GM18520 (cell line): ENCODE measurements around the gene IPO13.

Source experiments
- ATAC-seq: cut with Tn5 transposase; IDR thresholded peaks from one replicate; pipeline ENCODE4 v1.9.1; 2021; ENCODE audit not compliant: unreplicated experiment

The IPO13 gene

DNA sequence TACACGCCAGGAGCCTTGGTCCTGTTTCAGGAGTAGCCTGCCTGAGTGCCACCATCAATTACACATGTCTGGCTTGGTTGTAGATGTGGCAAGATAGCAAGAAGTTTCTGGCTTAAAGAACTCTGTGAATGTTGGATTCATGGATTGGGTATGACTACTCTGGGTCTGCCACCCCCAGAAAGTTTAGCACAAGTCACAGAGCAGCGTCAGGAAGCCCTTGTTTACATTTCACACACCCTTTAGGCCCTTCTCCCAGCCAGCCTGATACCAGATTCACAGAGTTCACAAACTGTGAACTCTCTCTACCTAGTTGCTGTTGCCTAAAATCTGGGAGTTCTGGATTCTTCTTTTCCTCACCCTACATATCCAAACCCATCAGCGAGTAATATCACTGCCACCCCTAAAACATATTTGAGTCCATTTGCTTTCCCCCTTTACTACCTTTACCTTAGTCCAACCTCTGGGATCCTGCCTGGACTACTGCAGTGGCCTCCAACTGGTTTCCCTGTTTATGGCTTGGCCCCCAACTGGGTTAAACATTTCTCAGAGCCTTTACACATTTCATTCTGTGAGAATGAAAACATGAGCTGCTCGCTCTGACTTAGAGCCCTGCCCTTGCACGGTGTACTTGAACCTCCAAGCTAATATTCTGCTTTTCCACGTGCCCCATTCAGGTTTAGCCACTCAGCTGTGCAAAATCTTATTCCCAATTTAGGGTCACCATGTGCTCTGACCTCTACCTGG is 40.6 kb downstream of the IPO13 start:
- ATAC-seq: no peak

DNA sequence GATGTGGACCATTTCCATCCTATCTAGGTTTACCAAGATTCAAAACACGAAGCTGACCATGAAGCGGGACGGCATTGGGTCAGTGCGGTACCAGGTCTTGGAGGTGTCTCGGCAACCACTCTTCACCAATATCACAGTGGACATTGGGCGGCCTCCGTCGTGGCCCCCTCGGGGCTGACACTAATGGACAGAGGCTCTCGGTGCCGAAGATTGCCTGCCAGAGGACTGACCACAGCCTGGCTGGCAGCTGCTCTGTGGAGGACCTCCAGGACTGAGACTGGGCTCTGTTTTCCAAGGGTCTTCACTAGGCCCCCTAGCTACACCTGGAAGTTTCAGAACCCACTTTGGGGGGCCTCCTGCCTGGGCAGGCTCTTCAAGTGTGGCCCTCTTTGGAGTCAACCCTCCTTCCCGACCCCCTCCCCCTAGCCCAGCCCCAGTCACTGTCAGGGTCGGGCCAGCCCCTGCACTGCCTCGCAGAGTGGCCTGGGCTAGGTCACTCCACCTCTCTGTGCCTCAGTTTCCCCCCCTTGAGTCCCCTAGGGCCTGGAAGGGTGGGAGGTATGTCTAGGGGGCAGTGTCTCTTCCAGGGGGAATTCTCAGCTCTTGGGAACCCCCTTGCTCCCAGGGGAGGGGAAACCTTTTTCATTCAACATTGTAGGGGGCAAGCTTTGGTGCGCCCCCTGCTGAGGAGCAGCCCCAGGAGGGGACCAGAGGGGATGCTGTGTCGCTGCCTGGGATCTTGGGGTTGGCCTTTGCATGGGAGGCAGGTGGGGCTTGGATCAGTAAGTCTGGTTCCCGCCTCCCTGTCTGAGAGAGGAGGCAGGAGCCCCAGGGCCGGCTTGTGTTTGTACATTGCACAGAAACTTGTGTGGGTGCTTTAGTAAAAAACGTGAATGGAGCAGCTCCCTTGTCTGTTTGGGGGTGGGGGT is 43.8 kb downstream of the IPO13 start:
- no peak for ATAC-seq

- no peak for ATAC-seq
These were observed 44.4 kb downstream of the IPO13 start for GRCh38 chr1:43991200-43991475.

DNA sequence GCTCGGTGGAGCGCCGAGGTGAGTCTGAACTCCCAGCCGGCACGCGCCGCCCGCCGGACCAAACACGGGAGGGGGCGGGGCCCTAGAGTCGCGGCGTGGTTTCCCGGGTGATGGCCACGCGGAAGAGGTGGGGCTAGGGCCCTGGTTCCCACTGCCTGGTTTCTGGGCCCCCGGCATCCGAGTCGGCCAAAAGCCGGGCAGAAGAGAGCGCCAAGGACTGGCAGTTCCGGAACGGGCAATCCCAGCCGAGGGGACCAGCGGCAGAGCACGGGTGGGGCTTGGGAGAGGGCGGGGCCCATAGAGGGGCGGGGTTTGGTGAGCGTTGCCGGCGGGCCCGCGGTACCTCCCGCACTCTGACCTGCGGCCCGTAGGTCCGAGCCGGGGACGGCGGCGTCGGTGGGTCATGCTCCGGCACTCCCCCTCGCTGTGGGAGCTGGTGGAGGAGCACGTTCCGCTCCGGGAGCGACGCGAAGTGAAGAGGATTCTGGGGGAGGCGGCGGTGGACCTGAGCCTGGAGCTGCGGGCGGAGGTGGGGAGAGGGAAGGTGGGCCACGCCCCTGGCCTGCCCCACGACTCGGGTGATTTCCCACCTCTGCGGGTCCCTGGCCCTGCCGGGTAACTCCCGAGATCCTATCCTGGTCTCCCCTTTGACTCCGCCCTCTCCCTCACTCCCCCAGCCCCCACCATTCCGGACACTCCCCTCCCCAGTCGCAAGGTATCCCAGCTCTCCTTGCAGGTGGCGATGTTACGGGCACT is 44.9 kb downstream of the IPO13 start, which contains the start of gene CCDC24:
CCDC24 (plus strand) TSS at position 124 of the 756 bp plus-strand sequence; CDS start at position 404, 280 bp downstream.
- ATAC-seq: peak; percentile 55

DNA sequence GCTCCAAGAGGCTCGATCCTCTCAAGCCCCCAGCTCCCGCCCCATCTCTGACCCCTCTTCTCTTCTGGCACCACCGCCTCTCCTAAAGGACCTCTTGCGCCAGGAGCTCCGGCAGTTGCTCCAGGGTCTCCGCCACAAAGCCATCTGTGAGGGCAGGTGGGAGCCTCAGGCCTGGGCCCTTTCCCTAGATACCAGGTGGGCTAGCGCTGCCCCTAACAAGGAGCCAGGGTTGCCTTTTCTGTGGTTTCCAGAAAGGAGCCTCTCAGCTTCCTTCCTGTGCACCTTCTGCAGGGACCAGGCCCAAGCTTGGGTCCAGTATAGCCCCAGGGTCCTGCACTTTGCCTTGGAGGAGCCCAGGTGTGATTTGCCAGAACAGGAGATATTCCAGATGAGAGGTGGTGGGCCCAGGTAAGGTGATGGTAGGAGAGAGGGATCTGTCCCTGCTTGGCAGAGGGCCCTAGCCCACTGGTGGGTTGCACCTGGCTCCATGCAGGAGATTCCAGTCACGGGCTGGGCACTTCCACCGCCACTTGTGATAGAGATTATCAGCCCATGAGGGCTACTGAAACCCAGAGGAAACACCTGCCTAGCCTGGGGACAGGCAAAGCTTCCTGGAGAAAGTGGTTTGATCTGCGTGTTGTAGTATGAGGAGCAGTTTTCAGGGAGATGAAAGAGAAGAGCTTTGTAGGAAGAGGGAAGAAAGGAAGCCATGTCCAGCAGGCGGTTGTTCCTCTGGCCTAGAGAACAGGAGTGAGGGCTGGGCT is 45.7 kb downstream of the IPO13 start:
- no peak for ATAC-seq

GRCh38 chr1:43993206-43993914 is 46.6 kb downstream of the IPO13 start:
- ATAC-seq: no peak

GRCh38 chr1:43994071-43994470 is 47.3 kb downstream of the IPO13 start:
- no peak for ATAC-seq

DNA sequence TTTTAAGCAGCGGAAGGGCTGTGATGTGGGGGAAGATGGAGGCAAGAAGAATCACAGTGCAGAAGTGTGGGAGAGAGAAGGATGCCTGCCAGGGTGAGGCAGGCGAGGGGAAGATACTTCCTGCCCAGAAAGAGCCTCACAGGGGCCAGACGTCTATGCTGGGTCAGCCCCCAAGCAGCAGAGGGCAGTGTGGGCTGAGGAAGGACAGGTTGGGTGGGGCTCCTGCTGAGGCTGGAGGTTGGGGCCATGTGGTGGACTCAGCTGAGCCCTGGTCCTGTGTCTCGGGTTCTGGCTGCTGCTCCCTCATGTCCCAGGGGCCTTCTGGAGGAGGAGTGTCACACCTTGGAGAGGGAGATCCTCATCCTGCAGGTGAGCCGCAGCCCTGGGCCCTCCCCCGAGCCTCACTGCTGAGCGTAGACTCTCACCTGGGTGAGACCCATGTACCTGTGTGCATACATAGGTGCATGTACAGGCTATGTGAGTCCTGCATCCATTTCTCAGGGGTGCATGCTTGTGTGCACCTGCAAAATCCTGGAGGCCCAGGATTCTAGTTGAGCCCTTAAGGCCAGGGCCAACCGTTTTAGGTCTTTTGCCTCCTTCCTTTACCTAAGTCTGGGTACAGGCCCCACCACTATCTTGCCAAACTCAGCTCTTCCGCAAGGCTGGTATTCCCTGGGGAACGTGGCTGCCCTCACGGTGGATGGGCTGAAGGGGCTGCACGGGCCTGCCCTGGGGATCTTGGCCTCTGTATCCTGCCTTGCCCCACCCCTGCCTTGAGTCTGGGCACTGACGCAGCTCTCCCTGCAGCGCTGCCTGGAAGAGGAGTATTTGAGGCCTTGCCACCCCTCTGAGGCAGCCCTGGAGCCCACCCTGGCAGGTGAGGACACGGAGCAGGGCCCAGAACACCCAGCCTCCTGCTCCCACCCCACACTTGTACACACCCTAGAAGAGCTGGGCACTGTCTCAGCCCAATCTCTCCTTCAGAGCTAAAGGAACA is 48.3 kb downstream of the IPO13 start:
- no peak for ATAC-seq

- ATAC-seq: no peak
These were observed 49.4 kb downstream of the IPO13 start for GRCh38 chr1:43995984-43996732.

DNA sequence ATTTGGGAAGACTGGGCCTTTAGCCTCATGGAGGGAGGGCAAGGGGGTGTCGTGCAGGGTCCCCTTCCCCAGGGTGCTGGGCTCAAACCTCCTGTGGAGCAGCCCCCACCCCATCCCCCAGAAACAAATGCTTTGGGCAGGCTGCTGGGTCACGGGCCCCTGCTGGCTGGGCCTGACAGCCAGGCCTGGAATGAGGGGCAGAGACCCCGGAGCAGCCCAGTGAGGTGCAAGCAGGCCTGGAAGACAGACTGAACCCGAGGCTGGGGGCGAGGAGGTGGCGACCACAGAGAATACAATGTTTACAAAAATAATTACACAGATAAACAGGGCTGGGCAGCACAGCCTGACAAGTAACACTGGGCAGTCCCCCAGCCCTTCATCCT is 50.0 kb downstream of the IPO13 start:
- ATAC-seq: no peak

DNA sequence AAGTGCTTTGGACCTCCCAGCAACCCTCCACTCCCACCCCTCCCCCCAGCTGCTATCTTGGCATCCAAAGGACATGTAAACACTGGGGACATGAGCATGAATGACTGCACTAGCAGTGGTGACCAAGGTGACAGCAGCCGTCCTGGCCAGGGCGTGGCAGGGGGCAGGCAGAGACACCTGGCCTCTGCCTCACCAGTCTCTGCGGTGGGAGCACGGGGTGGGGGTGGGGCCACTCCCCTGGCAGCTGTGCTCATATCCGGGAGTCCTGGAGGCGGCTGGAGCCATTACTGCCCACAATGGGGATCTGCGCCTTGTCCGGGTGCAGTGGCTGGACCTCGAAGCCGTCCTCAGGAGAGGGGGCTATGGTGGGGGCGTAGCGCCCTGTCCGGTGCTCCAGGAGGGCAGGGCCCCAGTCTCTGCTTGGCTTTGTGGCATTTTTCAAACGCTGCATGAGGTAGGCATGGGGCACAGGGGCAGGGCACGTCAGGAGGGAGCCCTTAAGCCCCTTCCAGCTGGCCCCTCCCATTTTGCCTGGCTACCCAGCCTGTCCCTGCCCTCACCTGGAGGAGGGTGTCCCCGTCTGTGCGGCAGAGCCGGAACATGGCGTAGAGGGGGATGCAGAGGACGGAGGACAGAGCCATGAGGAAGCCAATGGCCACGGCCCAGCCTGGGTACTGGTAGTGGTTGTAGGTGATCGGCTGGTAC is 50.7 kb downstream of the IPO13 start:
- no peak for ATAC-seq

DNA sequence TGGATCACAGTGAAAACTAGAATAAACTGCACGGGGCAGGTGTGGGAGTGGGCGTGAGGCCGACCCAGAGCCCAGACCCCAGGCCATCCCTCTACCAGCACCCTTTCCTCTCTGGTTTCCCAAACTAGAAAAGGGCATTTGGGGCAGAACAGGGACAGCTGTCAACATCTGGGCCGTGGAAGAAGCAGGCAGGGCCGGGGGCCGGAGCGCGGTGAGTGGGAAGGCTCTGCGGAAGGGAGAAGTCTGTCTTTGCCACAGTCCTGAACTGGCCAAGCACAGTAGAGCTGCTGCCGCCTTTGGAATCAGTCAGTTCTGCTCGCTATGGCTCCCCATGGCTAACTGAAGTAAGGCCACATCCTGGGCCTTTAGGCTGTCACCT is 51.2 kb downstream of the IPO13 start:
- ATAC-seq: no peak

- no peak for ATAC-seq
These were observed 52.7 kb downstream of the IPO13 start for GRCh38 chr1:43999455-43999854.

DNA sequence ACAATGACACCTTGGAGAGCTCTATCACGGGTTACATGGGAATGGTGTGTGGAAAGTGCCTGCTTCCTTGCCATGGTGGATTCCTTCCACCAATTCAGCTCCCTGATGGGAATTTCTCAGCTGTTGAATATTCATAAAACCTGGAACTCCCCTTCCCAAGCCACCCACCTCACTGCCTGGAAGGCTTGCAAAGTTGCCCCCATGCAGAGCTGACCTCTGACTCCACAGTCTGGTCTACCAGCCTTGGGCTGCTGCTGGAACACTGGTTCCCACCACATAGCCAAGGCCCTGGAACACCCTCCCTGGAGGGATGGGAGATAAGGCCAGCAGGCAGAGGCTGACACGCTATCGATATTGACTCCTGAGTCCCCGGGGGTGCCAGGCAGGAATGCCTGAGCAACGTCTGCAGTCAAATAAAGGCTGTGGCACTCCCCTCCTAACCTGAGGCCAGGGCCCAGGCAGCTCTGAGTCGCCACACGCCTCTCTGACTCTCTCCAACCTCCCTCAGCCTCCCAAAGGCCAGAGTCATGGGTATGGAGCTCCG is 53.4 kb downstream of the IPO13 start:
- no peak for ATAC-seq

DNA sequence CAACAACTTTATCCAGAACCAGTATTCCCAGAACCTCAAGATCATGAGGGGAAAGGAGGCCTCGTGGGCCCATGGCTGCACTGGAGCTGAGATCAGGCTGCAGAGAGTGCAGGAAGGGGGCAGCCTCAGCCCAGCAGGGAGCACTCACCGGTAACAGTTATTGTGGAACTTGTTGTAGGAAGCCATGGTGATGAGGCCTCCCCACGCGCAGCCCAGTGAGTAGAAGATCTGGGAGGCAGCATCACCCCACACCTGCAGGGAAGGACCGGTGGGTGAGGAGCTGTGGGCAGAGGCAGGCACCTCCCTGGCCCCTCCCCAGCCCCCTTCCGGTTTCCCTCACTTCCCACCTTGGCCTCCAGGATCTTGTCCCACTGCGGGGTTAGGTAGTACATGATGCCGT is 55.4 kb downstream of the IPO13 start:
- ATAC-seq: no peak

DNA sequence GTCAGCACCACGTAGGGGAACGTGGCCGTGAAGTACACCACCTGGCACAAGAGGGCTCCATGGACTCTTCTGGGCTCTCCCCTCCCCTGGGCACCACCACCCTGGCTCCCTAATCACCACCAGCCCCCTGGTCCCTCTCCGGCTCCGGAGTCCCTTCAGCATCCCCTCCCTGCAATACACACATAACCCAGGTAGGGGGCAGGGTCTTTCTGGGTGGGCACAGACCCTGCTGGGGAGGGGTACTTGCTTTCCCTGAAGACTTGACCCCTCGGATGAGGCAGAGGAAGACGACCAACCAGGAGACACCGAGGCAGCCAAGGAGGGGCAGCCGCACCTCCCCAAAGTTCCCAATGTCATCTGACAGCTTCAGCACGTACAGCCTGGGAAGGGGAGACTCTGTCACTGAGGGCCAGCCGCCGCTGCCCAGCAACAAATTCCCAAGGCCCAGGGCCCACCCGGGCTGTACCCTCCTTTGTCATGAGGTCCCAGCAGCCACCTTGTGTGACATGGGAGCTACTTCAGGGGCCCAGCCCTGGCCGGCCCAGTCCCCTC is 55.9 kb downstream of the IPO13 start:
- ATAC-seq: no peak

DNA sequence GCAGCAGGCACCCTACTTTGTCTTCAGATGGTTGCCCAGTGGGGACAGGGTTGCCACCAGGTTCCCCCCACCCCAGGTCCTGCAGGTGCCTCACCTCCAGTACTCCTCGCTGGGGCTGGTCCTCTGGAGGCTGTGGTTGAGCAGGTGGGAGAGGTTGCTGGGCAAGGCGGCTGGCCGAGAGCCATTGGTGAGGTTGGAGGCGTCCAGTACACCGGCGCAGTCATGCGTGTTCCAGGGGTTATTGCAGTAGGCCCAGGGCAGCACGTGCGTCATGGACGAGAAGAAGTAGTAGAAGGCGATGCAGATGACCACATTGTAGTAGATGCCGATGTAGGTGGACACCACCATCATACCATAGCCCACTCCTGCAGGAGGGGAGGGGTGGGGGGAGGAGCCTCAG is 61.5 kb downstream of the IPO13 start:
- ATAC-seq: no peak
